Naive thymus-derived CD4-positive, alpha-beta T cell (primary cell): Measurements from ENCODE around the gene GOSR2. TPM values are rescaled to one million over a fixed set of nuclear protein-coding genes. Genes with fewer than 3 reads are reported as not detected.

Experiments
- ATAC-seq: fragments of 150-1000 bp; cut with Tn5 transposase; 2 replicates; pipeline ENCODE4 v1.10.0; 2021; ENCODE audit warnings: mild to moderate bottlenecking, moderate library complexity
- CTCF ChIA-PET: fragments of 350-600 bp; sonication (Branson Sonifier 250); formaldehyde crosslinking; loops from one replicate; lab custom pipeline; 2021; ENCODE audit warnings: antibody characterized with exemption; lab: Charles Lee
- POLR2A ChIA-PET: fragments of 350-600 bp; sonication (Branson Sonifier 250); formaldehyde crosslinking; loops from one replicate; lab custom pipeline; 2021; ENCODE audit warnings: antibody characterized with exemption, inconsistent platforms; lab: Charles Lee
- DNase-seq, 9 donors: peaks; one replicate each; pipeline versions ENCODE4 v3.0.0 to v3.0.0-alpha.2; 2020 to 2022; ENCODE audit warnings: mixed read lengths in 1 of 9
- H3K27ac ChIP-seq: one replicate; pipeline ENCODE4 v1.7.0; 2013; ENCODE audit warnings: mild to moderate bottlenecking, low read depth, low read length, moderate library complexity
- H3K27me3 ChIP-seq, 2 donors: one replicate each; pipeline ENCODE4 v1.7.0; 2013; ENCODE audit warnings: low read length in 2 of 2, mild to moderate bottlenecking in 2 of 2, moderate library complexity in 2 of 2; ENCODE audit not compliant: control insufficient read depth in 2 of 2, insufficient read depth in 2 of 2
- H3K36me3 ChIP-seq, 3 experiments: 1 replicate in 2 of 3; 2 replicates in 1 of 3; pipeline ENCODE4 v1.7.0; 2013; ENCODE audit warnings: low read length in 3 of 3, mild to moderate bottlenecking in 3 of 3, moderate library complexity in 1 of 3; ENCODE audit not compliant: insufficient read depth in 3 of 3, control insufficient read depth in 2 of 3
- H3K4me1 ChIP-seq, 2 donors: one replicate each; pipeline ENCODE4 v1.7.0; 2013; ENCODE audit warnings: low read length in 2 of 2, mild to moderate bottlenecking in 2 of 2, moderate library complexity in 1 of 2; ENCODE audit not compliant: control insufficient read depth in 2 of 2, insufficient read depth in 2 of 2
- H3K4me3 ChIP-seq: 2 replicates; pipeline ENCODE4 v1.7.0; 2013; ENCODE audit warnings: mild to moderate bottlenecking, low read length
- H3K9me3 ChIP-seq, 3 experiments: 1 replicate in 2 of 3; 2 replicates in 1 of 3; pipeline ENCODE4 v1.7.0; 2013; ENCODE audit warnings: low read length in 3 of 3; ENCODE audit not compliant: control insufficient read depth in 2 of 3
- H3K27ac Mint-ChIP-seq, 9 donors: one replicate each; pipeline ENCODE4 v1.8.0; 2020 to 2022; ENCODE audit warnings: mixed read lengths in 9 of 9, mild to moderate bottlenecking in 8 of 9, moderate library complexity in 5 of 9, inconsistent platforms in 2 of 9
- H3K27me3 Mint-ChIP-seq, 5 donors: one replicate each; pipeline ENCODE4 v1.8.0; 2021 to 2022; ENCODE audit warnings: mixed read lengths in 5 of 5, mild to moderate bottlenecking in 1 of 5
- H3K36me3 Mint-ChIP-seq, 5 donors: one replicate each; pipeline ENCODE4 v1.8.0; 2020 to 2022; ENCODE audit warnings: mixed read lengths in 5 of 5, mild to moderate bottlenecking in 3 of 5, inconsistent platforms in 1 of 5
- H3K4me1 Mint-ChIP-seq, 7 donors: one replicate each; pipeline ENCODE4 v1.8.0; 2020 to 2022; ENCODE audit warnings: mixed read lengths in 7 of 7, mild to moderate bottlenecking in 3 of 7, inconsistent platforms in 1 of 7
- H3K4me3 Mint-ChIP-seq, 10 donors: one replicate each; pipeline ENCODE4 v1.8.0; 2020 to 2022; ENCODE audit warnings: mild to moderate bottlenecking in 10 of 10, mixed read lengths in 10 of 10, moderate library complexity in 6 of 10, inconsistent platforms in 2 of 10
- H3K9me3 Mint-ChIP-seq, 11 donors: one replicate each; pipeline ENCODE4 v1.8.0; 2020 to 2022; ENCODE audit warnings: mixed read lengths in 11 of 11, mild to moderate bottlenecking in 4 of 11, inconsistent platforms in 1 of 11, moderate library complexity in 1 of 11
- intact Hi-C, 2 donors: fragments of 100-400 bp; cut with micrococcal nuclease; formaldehyde crosslinking; loops; one replicate each; pipeline ENCODE4 v1.15.1; 2023
- polyA plus RNA-seq, 2 donors: library from polyadenylated mRNA; unstranded; fragments of 300-500 nt; fragmentation: Illumina TruSeq; gene quantifications; one replicate each; pipeline ENCODE4 v1.2.3, GENCODE V29; 2021
- total RNA-seq, 6 experiments: library from RNA in 5 of 6; stranded (reverse) in 5 of 6; gene quantifications; 1 replicate in 5 of 6; 2 replicates in 1 of 6; pipeline ENCODE4 v1.2.3 and lab custom pipeline; 2021 to 2026

The GOSR2 gene
- total and polyA plus RNA-seq, 7 experiments from 2014 or later = 44.5 to 95.5 (median 70.2) TPM

DNA sequence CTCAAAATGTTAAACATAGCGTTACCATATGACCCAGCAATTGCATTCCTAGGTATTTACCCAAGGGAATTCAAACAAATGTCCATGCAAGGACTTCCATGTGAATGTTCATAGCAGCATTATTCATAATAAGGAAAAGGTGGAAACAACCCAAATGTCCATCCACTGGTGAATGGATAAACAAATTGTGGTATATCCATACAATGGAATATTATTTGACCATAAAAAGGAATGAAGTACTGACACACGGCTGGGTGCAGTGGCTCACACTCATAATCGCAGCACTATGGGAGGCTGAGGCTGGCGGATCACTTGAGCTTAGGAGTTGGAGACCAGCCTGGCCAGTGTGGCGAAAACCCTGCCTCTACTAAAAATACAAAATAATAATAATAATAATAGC is 24.1 kb upstream of the GOSR2 start:
- Histone ChIP-seq H3K4me1 (no peaks in the 10 kb centered on the region), H3K36me3 (no peaks in the 10 kb centered on the region), H3K27ac (no peak overlapping the region), H3K27me3 (no peaks in the 10 kb centered on the region), H3K9me3 (no peaks in the 10 kb centered on the region), H3K4me3 (no peak overlapping the region)
- Mint-ChIP-seq H3K27me3 (peaks cover 0 to 15% (median 7%) of the 10 kb centered on the region in 5 donors), H3K36me3 (no peaks in the 10 kb centered on the region), H3K27ac (no peak overlapping the region), H3K9me3 (peaks cover 0 to 8% (median 3%) of the 10 kb centered on the region in 11 donors), H3K4me1 (no peaks in the 10 kb centered on the region), H3K4me3 (no peak overlapping the region)
- DNase-seq (no peak), ATAC-seq (no peak)
- CTCF ChIA-PET = no interaction called here
- POLR2A ChIA-PET = no interaction called here
- intact Hi-C loops = no loop called here

DNA sequence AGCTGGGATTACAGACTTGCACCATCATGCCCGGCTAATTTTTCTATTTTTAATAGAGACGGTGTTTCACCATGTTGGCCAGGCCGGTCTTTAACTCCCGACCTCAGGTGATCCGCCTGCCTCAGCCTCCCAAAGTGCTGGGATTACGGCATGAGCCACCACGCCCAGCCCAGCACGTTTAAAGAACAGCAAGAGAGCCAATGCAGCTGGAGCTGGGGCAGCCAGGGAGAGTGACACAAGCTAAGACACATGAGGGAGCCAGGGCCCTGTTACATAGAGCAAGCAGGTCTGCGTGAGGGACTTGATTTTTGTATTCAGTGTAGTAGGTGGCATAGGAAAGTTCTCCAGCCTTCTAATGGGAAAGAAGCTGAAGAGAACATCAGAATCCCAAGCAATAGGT is 21.7 kb upstream of the GOSR2 start:
- Histone ChIP-seq H3K4me3 (no peak overlapping the region), H3K36me3 (no peaks in the 10 kb centered on the region), H3K9me3 (no peaks in the 10 kb centered on the region), H3K27me3 (no peaks in the 10 kb centered on the region), H3K27ac (no peak overlapping the region), H3K4me1 (no peaks in the 10 kb centered on the region)
- ATAC-seq = no peak
- peaks cover 0 to 8% (median 4%) of the 10 kb centered on the region in 11 donors for H3K9me3 Mint-ChIP-seq
- H3K27me3 Mint-ChIP-seq = peaks cover 0 to 17% (median 11%) of the 10 kb centered on the region in 5 donors
- H3K4me3 Mint-ChIP-seq = no peak overlapping the region
- DNase-seq = no peak
- no peaks in the 10 kb centered on the region for H3K36me3 Mint-ChIP-seq
- intact Hi-C loops = no loop called here
- H3K27ac Mint-ChIP-seq = no peak overlapping the region
- CTCF ChIA-PET = interaction anchor here (0.6 kb wide), 1 partner anchor 1487 kb away, joined by 3 read pairs; no protein-coding TSS in a partner anchor
- peaks cover 0 to 9% (median 3%) of the 10 kb centered on the region in 7 donors for H3K4me1 Mint-ChIP-seq
- POLR2A ChIA-PET = interaction anchor here (0.7 kb wide), 1 partner anchor 324 kb away, joined by 7 read pairs; no protein-coding TSS in a partner anchor

DNA sequence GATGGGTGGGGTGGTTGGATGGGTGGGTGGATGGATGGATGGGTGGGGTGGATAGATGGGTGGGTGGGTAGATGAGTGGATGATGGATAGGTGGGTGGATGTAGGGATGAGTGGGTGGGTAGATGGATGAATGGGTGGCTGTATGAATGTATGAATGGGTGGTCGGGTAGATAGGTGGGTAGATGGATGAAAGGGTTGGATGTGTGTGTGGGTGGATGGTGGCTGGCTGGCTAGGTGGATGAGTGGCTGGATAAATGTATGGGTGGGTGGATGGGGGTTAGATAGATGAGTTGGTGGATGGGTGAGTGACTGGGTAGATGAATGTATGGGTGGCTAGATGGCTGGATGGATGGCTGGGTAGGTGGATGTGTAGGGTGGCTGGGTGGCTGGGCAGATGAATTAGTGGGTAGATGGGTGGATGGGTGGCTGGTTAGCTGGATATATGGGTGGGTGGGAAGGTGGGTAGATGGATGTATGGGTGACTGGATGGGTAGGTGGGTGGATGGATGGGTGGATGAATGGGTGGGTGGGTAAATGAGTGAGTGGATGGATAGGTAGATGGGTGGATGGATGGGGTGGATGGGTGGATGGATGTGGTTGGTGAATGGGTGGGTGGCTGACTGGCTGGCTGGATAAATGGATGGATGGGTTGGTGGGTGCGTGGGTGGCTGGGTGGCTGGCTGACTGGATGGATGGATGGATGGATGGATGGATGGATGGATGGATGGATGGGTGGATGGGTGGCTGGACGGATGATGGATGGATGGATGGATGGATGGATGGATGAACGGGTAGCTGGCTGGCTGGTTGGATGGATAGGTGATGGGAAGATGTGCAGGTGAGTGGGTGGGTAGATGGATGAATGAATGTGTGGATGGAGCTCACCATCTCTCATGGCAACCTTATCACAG is 18.9 kb upstream of the GOSR2 start:
- intact Hi-C loops = no loop called here
- H3K27ac ChIP-seq = no peak overlapping the region
- no peak overlapping the region for H3K4me3 ChIP-seq
- POLR2A ChIA-PET = no interaction called here
- Mint-ChIP-seq H3K9me3 (peaks cover 0 to 4% (median 0%) of the 10 kb centered on the region in 11 donors), H3K27ac (peak overlapping the region in 1 of 9 donors; percentile 74), H3K36me3 (no peaks in the 10 kb centered on the region), H3K4me3 (no peak overlapping the region), H3K4me1 (peaks cover 0 to 9% (median 3%) of the 10 kb centered on the region in 7 donors), H3K27me3 (peaks cover 0 to 13% (median 10%) of the 10 kb centered on the region in 5 donors)
- H3K27me3 ChIP-seq = no peaks in the 10 kb centered on the region
- ATAC-seq (no peak), DNase-seq (no peak)
- H3K4me1 ChIP-seq = no peaks in the 10 kb centered on the region
- CTCF ChIA-PET = interaction anchor here (0.6 to 0.7 kb wide), 2 partner anchors 31 to 42 kb away, joined by 3 to 8 read pairs; no protein-coding TSS in a partner anchor
- no peaks in the 10 kb centered on the region for H3K36me3 ChIP-seq
- H3K9me3 ChIP-seq = no peaks in the 10 kb centered on the region

DNA sequence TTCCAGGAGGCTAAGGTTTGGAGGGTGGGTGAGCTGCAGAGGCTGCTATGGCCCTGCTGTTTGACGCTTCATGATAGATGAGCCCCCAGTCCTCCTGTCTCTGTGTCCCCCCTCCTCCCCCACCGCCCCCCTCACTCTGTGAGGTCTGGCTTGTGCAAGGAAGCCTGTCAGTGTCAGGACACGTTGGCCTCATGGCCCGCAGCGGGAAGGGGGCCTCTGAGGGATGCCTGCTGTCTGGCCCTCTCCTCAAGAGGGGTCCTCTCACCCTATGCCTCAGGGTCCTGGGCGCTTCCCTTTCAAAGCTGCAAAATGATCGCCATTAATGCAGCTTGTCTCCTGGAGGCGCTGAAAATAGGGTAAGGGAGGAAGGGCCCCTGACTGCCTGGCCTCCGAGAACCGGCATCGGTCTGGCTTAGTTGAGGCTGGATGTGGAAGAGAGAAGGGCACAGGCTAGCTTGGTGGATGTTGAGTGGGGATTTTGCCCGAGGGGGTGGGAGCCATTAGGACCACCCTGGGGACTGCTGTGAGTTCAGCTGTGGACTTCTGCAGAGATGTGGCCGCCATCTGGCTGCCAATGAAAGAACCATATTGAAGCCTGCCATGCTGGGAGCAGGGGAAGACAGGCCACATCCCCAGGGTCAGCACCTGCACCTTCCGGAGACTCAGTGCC is 14.8 kb upstream of the GOSR2 start:
- Mint-ChIP-seq H3K27ac (no peak overlapping the region), H3K9me3 (peaks cover 0 to 3% (median 0%) of the 10 kb centered on the region in 11 donors), H3K27me3 (peaks cover 0 to 17% (median 10%) of the 10 kb centered on the region in 5 donors), H3K36me3 (no peaks in the 10 kb centered on the region), H3K4me1 (peaks cover 0 to 9% (median 3%) of the 10 kb centered on the region in 7 donors), H3K4me3 (no peak overlapping the region)
- no peaks in the 10 kb centered on the region for H3K4me1 ChIP-seq
- ChIA-PET POLR2A (no interaction called here), CTCF (no interaction called here)
- ATAC-seq (no peak), DNase-seq (no peak)
- H3K27ac ChIP-seq = no peak overlapping the region
- no peak overlapping the region for H3K4me3 ChIP-seq
- no peaks in the 10 kb centered on the region for H3K9me3 ChIP-seq
- intact Hi-C loops = no loop called here
- H3K36me3 ChIP-seq = no peaks in the 10 kb centered on the region
- no peaks in the 10 kb centered on the region for H3K27me3 ChIP-seq

DNA sequence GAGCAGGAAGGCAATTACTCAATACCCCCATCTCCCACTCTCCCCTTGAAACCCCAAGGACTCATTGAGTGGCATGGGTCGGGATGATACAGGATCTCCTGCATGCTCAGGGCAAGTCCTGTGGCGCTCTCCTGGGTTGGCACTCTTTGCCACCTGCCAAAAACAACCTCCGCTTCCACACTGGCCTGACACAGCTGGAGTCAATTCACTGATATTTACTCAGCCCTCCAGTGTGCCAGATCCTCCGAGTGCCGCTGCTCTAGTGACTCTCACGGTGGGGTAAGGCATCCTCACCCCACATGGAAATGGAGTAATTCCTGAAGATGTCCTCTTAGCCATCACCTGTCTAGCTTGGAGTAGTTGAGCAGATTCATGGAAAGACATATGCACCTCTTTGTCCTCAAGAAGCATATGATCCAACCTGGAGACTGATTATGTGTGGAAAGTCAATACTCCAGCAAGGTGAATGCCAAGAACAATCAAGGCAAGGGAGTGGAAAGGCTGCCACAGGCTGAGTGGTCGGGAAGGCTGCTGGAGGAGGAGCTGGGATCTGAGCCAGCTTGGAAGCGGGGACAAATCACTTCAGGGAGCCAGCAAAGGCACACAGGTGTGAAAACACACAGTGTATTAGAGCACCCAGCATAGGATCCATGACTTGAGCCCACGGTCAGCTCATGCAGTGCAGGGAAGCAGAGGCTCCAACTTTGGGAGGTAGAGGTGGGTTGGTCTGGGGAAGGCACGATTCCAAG is 12.6 kb upstream of the GOSR2 start:
- POLR2A ChIA-PET = no interaction called here
- Mint-ChIP-seq H3K4me3 (no peak overlapping the region), H3K4me1 (peaks cover 0 to 8% (median 2%) of the 10 kb centered on the region in 7 donors), H3K27me3 (peaks cover 0 to 17% (median 8%) of the 10 kb centered on the region in 5 donors), H3K9me3 (no peaks in the 10 kb centered on the region), H3K36me3 (no peaks in the 10 kb centered on the region), H3K27ac (no peak overlapping the region)
- H3K4me1 ChIP-seq = no peaks in the 10 kb centered on the region
- no peaks in the 10 kb centered on the region for H3K9me3 ChIP-seq
- no peaks in the 10 kb centered on the region for H3K27me3 ChIP-seq
- H3K27ac ChIP-seq = no peak overlapping the region
- no peak overlapping the region for H3K4me3 ChIP-seq
- ATAC-seq = no peak
- intact Hi-C loops = no loop called here
- DNase-seq = no peak
- H3K36me3 ChIP-seq = no peaks in the 10 kb centered on the region
- CTCF ChIA-PET = no interaction called here

DNA sequence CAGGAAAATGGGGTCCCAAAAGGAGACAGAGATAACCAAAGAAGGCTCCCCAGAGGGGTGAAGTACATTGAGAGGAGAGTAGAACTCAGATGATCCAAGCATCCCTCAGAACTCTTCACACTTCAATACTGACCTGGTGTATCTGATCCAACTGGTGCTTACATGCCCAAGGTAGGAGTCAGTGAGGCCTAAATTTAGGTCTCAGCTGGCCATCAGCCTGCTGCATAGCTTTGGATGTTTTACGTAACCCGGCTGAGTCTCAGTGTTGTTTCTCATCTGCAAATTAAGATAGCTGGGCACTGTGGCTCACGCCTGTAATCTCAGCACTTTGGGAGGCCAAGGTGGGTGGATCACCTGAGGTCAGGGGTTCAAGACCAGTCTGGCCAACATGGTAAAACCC is 11.6 kb upstream of the GOSR2 start:
- POLR2A ChIA-PET = no interaction called here

More for the DNA sequence above, 11.6 kb upstream of the GOSR2 start:
- no peak overlapping the region for H3K27ac Mint-ChIP-seq
- Histone ChIP-seq H3K36me3 (no peaks in the 10 kb centered on the region), H3K27me3 (no peaks in the 10 kb centered on the region), H3K4me1 (no peaks in the 10 kb centered on the region), H3K9me3 (no peaks in the 10 kb centered on the region), H3K27ac (no peak overlapping the region), H3K4me3 (no peak overlapping the region)
- CTCF ChIA-PET = no interaction called here
- H3K36me3 Mint-ChIP-seq = peaks cover 0 to 3% (median 0%) of the 10 kb centered on the region in 5 donors
- intact Hi-C loops = no loop called here
- ATAC-seq = no peak
- H3K4me1 Mint-ChIP-seq = no peaks in the 10 kb centered on the region
- H3K27me3 Mint-ChIP-seq = peaks cover 0 to 17% (median 8%) of the 10 kb centered on the region in 5 donors
- H3K9me3 Mint-ChIP-seq = peaks cover 0 to 3% (median 0%) of the 10 kb centered on the region in 11 donors
- H3K4me3 Mint-ChIP-seq = no peak overlapping the region
- DNase-seq = no peak
